Endothelial cell of umbilical vein (primary cell): ENCODE measurements around the gene AFG1L.

Experiments
- EZH2 ChIP-seq: IDR thresholded peaks from 2 replicates; pipeline ENCODE4 v1.6.1; 2012; ENCODE audit warnings: borderline replicate concordance, low read depth, mild to moderate bottlenecking, moderate library complexity, low read length, inconsistent platforms; ENCODE audit not compliant: severe bottlenecking
- FOS ChIP-seq: IDR thresholded peaks from 2 replicates; pipeline ENCODE4 v1.6.1; 2011; ENCODE audit warnings: mild to moderate bottlenecking, low read length, moderate library complexity, borderline replicate concordance; ENCODE audit not compliant: insufficient read depth
- GATA2 ChIP-seq: IDR thresholded peaks from 2 replicates; pipeline ENCODE4 v1.7.0; 2011; ENCODE audit warnings: low read depth, mild to moderate bottlenecking, moderate library complexity, mixed read lengths, low read length; ENCODE audit not compliant: insufficient read length, insufficient read depth
- POLR2A ChIP-seq: IDR thresholded peaks from 2 replicates; pipeline ENCODE4 v1.6.1; 2012; ENCODE audit warnings: low read depth, mild to moderate bottlenecking, control low read depth, low read length
- POLR2AphosphoS5 ChIP-seq: IDR thresholded peaks from 2 replicates; pipeline ENCODE4 v1.6.1; 2012; ENCODE audit warnings: low read depth, mild to moderate bottlenecking, control low read depth, low read length, moderate library complexity; ENCODE audit not compliant: insufficient read depth
- TF ChIP-seq, protein P1 (sequence below), 2 donors: IDR thresholded peaks; 1 replicate in 1 of 2; 2 replicates in 1 of 2; pipeline ENCODE4 v1.5.1; 2011; ENCODE audit warnings: low read length in 2 of 2, mild to moderate bottlenecking in 2 of 2, moderate library complexity in 2 of 2, control low read depth in 1 of 2, inconsistent platforms in 1 of 2, low read depth in 1 of 2; ENCODE audit not compliant: insufficient read depth in 1 of 2; ENCODE audit errors: extremely low read depth in 1 of 2
- TF ChIP-seq, protein P2 (sequence below): IDR thresholded peaks from 2 replicates; pipeline ENCODE4 v1.6.1; 2011; ENCODE audit not compliant: insufficient read depth, insufficient read length

DNA sequence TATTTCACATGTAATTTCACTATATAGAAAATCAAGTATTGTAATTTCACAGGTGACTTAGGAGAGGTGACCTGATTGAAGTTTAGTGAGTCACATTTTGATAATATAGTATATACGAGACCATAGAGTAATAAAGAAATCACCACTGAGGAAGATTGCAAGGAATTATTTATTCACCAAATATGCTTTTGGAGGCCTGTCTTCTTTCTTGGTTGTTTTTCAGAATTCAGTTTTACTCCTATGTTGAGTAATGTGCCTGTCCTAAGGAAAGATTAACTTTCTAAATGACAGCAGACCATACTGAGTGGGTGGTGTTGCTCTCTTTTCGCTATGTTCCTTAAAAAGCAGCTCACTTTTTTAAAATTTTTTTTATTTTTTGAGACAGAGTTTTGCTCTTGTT, 178.3 kb downstream of the AFG1L start:
- no peak for TF ChIP-seq POLR2AphosphoS5
- no peak for TF ChIP-seq EZH2
- TF ChIP-seq, protein P1, sequence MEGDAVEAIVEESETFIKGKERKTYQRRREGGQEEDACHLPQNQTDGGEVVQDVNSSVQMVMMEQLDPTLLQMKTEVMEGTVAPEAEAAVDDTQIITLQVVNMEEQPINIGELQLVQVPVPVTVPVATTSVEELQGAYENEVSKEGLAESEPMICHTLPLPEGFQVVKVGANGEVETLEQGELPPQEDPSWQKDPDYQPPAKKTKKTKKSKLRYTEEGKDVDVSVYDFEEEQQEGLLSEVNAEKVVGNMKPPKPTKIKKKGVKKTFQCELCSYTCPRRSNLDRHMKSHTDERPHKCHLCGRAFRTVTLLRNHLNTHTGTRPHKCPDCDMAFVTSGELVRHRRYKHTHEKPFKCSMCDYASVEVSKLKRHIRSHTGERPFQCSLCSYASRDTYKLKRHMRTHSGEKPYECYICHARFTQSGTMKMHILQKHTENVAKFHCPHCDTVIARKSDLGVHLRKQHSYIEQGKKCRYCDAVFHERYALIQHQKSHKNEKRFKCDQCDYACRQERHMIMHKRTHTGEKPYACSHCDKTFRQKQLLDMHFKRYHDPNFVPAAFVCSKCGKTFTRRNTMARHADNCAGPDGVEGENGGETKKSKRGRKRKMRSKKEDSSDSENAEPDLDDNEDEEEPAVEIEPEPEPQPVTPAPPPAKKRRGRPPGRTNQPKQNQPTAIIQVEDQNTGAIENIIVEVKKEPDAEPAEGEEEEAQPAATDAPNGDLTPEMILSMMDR (IDR thresholded peaks at IDR 0.05; ENCODE audit: extremely low read depth in 1 of 2, insufficient read depth in 1 of 2, low read depth in 1 of 2, low read length in 2 of 2): no peak
- TF ChIP-seq POLR2A: no peak
- TF ChIP-seq FOS: no peak
- no peak for TF ChIP-seq GATA2
- TF ChIP-seq, protein P2, sequence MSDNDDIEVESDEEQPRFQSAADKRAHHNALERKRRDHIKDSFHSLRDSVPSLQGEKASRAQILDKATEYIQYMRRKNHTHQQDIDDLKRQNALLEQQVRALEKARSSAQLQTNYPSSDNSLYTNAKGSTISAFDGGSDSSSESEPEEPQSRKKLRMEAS: no peak
